GM18511 (cell line): Measurements from ENCODE around the gene KIR3DL1.
"Not testable (repeated sequence)": the region's sequence is repeated elsewhere in the genome, so short reads cannot be mapped to it uniquely, and the experiment has no call there.

ENCODE experiments used
- ATAC-seq: cut with Tn5 transposase; IDR thresholded peaks from one replicate; pipeline ENCODE4 v1.9.1; 2021; ENCODE audit warnings: mild to moderate bottlenecking, moderate library complexity; ENCODE audit not compliant: unreplicated experiment

The KIR3DL1 gene

DNA sequence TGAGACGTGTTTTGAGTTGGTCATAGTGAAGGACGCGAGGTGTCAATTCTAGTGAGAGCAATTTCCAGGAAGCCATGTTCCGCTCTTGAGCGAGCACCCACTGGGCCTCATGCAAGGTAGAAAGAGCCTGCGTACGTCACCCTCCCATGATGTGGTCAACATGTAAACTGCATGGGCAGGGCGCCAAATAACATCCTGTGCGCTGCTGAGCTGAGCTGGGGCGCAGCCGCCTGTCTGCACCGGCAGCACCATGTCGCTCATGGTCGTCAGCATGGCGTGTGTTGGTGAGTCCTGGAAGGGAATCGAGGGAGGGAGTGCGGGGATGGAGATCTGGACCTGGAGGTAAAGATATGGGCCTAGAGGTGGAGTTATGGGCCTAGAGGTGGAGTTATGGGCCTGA is at the start of gene KIR3DL1:
Gene KIR3DL1 (plus strand): TSS at position 218 of the 400 bp plus-strand sequence.
- ATAC-seq, result not testable (repeated sequence)

DNA sequence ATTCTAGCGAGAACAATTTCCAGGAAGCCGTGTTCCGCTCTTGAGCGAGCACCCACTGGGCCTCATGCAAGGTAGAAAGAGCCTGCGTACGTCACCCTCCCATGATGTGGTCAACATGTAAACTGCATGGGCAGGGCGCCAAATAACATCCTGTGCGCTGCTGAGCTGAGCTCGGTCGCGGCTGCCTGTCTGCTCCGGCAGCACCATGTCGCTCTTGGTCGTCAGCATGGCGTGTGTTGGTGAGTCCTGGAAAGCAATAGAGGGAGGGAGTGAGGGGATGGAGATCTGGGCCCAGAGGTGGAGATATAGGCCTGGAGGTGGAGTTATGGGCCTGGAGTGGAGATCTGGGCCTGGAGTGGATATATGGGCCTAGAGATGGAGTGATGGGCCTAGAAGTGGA is 46.6 kb upstream of the KIR3DL1 start, which contains the start of gene KIR2DL1:
Gene KIR2DL1 (plus strand): TSS at position 148 of the 400 bp plus-strand sequence. CDS start 58 bp downstream, at position 206.
- not testable (repeated sequence) for ATAC-seq

DNA sequence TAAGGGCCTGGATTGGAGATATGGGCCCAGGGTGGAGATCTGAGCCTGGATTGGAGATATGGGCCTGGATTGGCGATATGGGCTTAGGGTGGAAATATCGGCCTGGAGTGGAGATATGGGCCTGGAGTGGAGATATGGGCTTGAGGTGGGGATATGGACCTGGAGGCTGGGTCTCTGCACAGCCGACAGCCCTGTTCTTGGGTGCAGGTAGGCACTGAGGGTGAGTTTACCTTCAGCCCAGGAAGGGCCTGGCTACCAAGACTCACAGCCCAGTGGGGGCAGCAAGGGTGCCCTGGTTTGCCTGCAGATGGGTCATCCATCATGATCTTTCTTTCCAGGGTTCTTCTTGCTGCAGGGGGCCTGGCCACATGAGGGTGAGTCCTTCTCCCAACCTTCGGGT is 45.8 kb upstream of the KIR3DL1 start:
- not testable (repeated sequence) for ATAC-seq

GRCh38 chr19:54771018-54771960 is 45.0 kb upstream of the KIR3DL1 start:
- ATAC-seq, result not testable (repeated sequence)

DNA sequence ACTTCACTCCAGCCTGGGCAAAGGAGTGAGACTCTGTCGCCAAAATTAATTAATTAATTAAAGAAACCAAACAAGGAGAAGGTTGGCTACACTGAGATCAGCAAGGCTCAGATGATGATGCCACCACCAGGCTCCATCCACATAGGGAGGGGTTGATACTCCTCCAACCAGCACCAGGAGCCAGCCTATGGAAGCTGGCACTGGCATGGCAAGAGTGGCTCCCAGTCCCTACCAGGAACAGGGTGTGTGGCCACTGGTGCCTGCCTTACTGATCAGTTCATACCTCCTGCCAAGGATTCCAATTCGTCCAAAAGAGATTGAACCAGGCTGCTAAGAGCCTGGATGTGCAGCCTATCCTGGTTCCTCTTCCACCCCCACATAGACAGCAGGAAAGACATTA is 43.6 kb upstream of the KIR3DL1 start:
- ATAC-seq, result not testable (repeated sequence)

GRCh38 chr19:54775095-54775815 is 41.0 kb upstream of the KIR3DL1 start:
- ATAC-seq, result not testable (repeated sequence)

DNA sequence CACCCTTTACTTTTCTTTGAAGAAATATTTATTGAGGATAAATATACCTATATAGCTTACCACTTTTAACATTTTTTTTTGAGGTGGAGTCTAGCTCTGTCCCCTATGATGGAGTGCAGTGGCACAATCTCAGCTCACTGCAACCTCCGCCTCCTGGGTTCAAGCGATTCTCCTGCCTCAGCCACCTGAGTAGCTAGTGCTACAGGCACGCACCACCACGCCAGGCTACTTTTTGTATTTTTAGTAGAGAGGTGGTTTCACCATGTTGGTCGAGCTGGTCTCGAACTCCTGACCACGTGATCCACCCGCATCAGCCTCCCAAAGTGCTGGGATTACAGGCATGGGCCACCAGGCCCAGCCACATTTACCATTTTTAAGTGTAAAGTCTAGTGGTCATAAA is 40.4 kb upstream of the KIR3DL1 start:
- ATAC-seq, result not testable (repeated sequence)

- ATAC-seq, result not testable (repeated sequence)
Observed at GRCh38 chr19:54777851-54778250, 38.4 kb upstream of the KIR3DL1 start.

GRCh38 chr19:54778896-54779295 is 37.4 kb upstream of the KIR3DL1 start:
- ATAC-seq, result not testable (repeated sequence)

DNA sequence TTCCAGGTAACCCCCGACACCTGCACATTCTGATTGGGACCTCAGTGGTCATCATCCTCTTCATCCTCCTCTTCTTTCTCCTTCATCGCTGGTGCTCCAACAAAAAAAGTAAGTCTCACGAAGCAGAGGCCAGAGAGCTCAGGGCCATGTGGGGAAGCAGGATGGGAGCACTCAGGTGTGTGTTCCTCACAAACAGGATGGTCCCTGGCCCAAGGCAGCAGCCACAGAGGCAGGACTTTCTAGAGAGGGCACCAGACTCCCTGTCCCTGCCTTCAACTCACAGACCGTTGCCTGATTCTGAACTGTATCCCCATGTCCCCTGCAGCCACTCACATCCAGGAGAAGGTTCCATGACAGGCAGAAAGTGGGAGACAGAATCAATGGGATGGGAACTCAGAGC is 33.4 kb upstream of the KIR3DL1 start:
- ATAC-seq, result not testable (repeated sequence)

GRCh38 chr19:54786091-54786723 is 30.1 kb upstream of the KIR3DL1 start:
- ATAC-seq, result not testable (repeated sequence)

DNA sequence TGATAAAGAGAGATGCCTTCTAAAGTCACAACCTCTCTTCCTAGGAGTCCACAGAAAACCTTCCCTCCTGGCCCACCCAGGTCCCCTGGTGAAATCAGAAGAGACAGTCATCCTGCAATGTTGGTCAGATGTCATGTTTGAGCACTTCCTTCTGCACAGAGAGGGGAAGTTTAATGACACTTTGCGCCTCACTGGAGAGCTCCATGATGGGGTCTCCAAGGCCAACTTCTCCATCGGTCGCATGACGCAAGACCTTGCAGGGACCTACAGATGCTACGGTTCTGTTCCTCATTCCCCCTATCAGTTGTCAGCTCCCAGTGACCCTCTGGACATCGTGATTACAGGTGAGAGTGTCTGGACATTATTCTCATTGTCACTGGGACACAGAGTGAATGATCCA is 28.1 kb upstream of the KIR3DL1 start:
- ATAC-seq, result not testable (repeated sequence)

GRCh38 chr19:54790711-54791110 is 25.6 kb upstream of the KIR3DL1 start:
- ATAC-seq, result no peak

DNA sequence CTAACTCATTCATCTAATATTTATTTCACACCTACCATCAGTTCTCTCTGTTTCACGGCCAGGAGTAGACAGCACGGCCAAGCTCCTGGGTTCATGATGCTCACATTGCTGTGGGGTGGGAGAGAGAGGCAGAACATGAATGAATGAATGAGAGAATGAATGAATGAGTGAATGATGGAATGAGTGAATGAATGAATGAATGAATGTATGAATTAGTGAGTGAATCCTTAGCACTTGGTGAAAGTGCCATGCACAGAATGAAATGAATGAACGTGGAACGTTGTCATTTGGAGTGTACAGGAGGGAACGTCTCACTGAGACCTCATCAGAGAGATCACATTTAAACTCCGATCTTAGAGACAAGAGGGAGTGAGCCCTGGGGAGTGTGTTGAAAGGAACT is 24.8 kb upstream of the KIR3DL1 start:
- ATAC-seq, result no peak

- no peak for ATAC-seq
Observed at GRCh38 chr19:54792814-54793213, 23.5 kb upstream of the KIR3DL1 start.

GRCh38 chr19:54795758-54796157 is 20.5 kb upstream of the KIR3DL1 start:
- no peak for ATAC-seq

DNA sequence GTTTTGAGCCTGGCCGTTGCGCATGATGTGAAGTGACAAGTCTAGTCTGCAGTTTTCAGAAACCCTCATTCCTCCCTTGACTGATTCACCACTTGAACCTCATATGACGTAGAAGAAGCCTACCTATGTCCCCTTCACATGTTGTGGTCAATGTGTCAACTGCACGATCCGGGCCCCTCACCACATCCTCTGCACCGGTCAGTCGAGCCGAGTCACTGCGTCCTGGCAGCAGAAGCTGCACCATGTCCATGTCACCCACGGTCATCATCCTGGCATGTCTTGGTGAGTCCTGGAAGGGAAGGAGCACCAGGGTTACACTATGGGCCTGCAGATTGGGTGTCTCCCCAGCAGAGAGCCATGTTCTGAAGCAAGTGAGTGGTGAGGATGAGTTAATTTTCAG is 12.9 kb upstream of the KIR3DL1 start, which contains the start of gene KIR2DL4:
Gene KIR2DL4 (plus strand): TSS at position 201 of the 400 bp plus-strand sequence. CDS start 42 bp downstream, at position 243.
- ATAC-seq, result no peak

DNA sequence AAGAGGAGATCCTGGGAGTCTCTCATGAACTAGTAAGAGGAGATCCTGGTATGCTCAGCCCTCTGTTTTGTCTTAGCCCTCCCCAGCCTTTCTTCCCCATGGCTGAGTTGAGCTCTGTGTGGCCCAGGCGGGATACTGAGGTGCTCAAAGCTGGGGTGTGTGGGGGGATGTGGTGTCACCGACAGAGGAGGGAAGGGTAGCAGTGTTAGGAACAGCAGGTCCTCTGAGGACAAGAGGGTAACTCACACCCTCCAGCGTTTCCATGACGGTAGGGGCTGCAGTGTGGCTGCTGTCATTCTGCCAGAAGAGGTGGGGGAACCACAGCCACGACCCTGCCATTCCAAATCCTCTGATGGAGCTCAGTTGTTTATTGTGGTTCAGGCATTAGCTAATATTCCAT is 12.2 kb upstream of the KIR3DL1 start:
- no peak for ATAC-seq

- no peak for ATAC-seq
Observed at GRCh38 chr19:54804571-54804970, 11.7 kb upstream of the KIR3DL1 start.

- no peak for ATAC-seq
Observed at GRCh38 chr19:54805665-54806515, 10.4 kb upstream of the KIR3DL1 start.
